Ovary (tissue), 3 donors: ENCODE measurements around the gene RHOB.

Experiments used
- POLR2A ChIP-seq: fragments of 450-650 bp; IDR thresholded peaks from one replicate; pipeline ENCODE4 v1.6.1; 2017; ENCODE audit warnings: antibody characterized with exemption, mild to moderate bottlenecking, moderate library complexity
- TF ChIP-seq, protein P1 (sequence below), 3 donors: fragments of 450-650 bp in 2 of 3; fragments of 200-600 bp in 1 of 3; IDR thresholded peaks; one replicate each; pipeline versions ENCODE4 v1.5.1 to v1.8.0; 2016 to 2022; ENCODE audit warnings: antibody characterized with exemption in 3 of 3, mild to moderate bottlenecking in 1 of 3
- donor health status: DM: no; HTN: no; CAD: no.

GRCh38 chr2:20457661-20458630 lies 11.1 kb downstream of the RHOB start:
- TF ChIP-seq, protein P1, sequence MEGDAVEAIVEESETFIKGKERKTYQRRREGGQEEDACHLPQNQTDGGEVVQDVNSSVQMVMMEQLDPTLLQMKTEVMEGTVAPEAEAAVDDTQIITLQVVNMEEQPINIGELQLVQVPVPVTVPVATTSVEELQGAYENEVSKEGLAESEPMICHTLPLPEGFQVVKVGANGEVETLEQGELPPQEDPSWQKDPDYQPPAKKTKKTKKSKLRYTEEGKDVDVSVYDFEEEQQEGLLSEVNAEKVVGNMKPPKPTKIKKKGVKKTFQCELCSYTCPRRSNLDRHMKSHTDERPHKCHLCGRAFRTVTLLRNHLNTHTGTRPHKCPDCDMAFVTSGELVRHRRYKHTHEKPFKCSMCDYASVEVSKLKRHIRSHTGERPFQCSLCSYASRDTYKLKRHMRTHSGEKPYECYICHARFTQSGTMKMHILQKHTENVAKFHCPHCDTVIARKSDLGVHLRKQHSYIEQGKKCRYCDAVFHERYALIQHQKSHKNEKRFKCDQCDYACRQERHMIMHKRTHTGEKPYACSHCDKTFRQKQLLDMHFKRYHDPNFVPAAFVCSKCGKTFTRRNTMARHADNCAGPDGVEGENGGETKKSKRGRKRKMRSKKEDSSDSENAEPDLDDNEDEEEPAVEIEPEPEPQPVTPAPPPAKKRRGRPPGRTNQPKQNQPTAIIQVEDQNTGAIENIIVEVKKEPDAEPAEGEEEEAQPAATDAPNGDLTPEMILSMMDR (IDR thresholded peaks at IDR 0.05), result no peak
- TF ChIP-seq POLR2A, result no peak
